ENCODE measurements around the gene SERPINB10.

DNA sequence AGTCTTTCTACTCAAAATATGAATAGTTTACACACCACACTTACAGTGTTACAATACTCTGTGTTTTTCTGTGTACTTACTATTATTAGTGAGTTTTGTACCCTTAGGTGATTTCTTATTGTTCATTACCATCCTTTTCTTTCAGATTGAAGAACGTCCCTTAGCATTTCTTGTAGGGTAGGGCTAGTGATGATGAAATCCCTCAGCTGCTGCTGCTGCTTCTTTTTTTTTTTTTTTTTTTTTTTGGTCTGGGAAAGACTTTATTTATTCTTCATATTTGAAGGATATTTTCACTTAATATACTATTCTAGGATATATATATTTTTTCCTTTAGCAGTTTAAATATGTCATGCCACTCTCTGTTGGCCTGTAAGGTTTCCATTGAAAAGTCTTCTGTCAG, 49.3 kb upstream of the SERPINB10 start:
- TF ChIP-seq, protein P1, sequence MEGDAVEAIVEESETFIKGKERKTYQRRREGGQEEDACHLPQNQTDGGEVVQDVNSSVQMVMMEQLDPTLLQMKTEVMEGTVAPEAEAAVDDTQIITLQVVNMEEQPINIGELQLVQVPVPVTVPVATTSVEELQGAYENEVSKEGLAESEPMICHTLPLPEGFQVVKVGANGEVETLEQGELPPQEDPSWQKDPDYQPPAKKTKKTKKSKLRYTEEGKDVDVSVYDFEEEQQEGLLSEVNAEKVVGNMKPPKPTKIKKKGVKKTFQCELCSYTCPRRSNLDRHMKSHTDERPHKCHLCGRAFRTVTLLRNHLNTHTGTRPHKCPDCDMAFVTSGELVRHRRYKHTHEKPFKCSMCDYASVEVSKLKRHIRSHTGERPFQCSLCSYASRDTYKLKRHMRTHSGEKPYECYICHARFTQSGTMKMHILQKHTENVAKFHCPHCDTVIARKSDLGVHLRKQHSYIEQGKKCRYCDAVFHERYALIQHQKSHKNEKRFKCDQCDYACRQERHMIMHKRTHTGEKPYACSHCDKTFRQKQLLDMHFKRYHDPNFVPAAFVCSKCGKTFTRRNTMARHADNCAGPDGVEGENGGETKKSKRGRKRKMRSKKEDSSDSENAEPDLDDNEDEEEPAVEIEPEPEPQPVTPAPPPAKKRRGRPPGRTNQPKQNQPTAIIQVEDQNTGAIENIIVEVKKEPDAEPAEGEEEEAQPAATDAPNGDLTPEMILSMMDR (IDR thresholded peaks at IDR 0.05; ENCODE audit: insufficient read depth, low read length): no peak
- TF ChIP-seq POLR2AphosphoS5 (IDR thresholded peaks at IDR 0.05; ENCODE audit: low read depth): no peak

Data from HL-60 (cell line).